Suprapubic skin (tissue), 3 donors: ENCODE measurements around the gene RXFP4.

Experiments
- POLR2AphosphoS5 ChIP-seq, 3 donors: sonication (generic); formaldehyde crosslinking; IDR thresholded peaks; one replicate each; pipeline ENCODE4 v1.6.1; 2017; ENCODE audit warnings: antibody characterized with exemption in 3 of 3
- TF ChIP-seq, protein P1 (sequence below), 2 donors: fragments of 200-600 bp in 1 of 2; fragments of 450-650 bp in 1 of 2; sonication (generic) in 1 of 2; IDR thresholded peaks; one replicate each; pipeline ENCODE4 v1.5.1; 2016 to 2019; ENCODE audit warnings: antibody characterized with exemption in 2 of 2, mild to moderate bottlenecking in 1 of 2, moderate library complexity in 1 of 2

DNA sequence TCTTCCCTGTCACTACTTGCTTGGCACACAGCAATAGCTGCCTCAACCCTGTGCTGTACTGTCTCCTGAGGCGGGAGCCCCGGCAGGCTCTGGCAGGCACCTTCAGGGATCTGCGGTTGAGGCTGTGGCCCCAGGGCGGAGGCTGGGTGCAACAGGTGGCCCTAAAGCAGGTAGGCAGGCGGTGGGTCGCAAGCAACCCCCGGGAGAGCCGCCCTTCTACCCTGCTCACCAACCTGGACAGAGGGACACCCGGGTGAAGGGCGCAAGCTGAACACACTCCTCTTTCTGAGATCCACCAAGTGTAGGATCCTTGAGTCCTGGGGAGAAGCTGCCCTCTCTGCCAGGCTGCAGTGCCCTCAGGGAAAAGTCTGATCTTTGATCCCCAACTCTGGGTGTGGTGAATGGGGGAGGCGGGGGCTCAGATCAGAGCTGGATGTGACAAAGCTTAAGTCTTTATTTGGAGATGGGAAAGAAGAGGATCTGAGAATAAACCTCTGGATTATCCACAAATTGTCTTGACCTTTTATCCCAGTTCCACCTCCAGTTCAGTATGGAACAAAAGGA, 1.2 kb downstream of the RXFP4 start:
- TF ChIP-seq, protein P1, sequence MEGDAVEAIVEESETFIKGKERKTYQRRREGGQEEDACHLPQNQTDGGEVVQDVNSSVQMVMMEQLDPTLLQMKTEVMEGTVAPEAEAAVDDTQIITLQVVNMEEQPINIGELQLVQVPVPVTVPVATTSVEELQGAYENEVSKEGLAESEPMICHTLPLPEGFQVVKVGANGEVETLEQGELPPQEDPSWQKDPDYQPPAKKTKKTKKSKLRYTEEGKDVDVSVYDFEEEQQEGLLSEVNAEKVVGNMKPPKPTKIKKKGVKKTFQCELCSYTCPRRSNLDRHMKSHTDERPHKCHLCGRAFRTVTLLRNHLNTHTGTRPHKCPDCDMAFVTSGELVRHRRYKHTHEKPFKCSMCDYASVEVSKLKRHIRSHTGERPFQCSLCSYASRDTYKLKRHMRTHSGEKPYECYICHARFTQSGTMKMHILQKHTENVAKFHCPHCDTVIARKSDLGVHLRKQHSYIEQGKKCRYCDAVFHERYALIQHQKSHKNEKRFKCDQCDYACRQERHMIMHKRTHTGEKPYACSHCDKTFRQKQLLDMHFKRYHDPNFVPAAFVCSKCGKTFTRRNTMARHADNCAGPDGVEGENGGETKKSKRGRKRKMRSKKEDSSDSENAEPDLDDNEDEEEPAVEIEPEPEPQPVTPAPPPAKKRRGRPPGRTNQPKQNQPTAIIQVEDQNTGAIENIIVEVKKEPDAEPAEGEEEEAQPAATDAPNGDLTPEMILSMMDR (IDR thresholded peaks at IDR 0.05), result no peak
- TF ChIP-seq POLR2AphosphoS5 (IDR thresholded peaks at IDR 0.05), result no peak
